Measurements from ENCODE around the gene GDF3.
"Not testable (repeated sequence)": the region's sequence is repeated elsewhere in the genome, so short reads cannot be mapped to it uniquely, and the experiment has no call there.

- TF ChIP-seq CTCF (IDR thresholded peaks at IDR 0.05): peak in 1 of 3 donors; percentile 19
- not testable (repeated sequence) for TF ChIP-seq POLR2AphosphoS5, POLR2A (IDR thresholded peaks at IDR 0.05)
Measured at GRCh38 chr12:7677432-7677888, 18.1 kb downstream of the GDF3 start.

All from breast epithelium (tissue), 3 donors.